Progenitor cell of endocrine pancreas (in vitro differentiated cells): ENCODE measurements around the gene RAC2. TPM values are rescaled to one million over a fixed set of nuclear protein-coding genes. Genes with fewer than 3 reads are reported as not detected.

Source experiments
- DNase-seq: peaks from one replicate; pipeline ENCODE4 v3.0.0; 2021; ENCODE audit warnings: low spot score; ENCODE audit not compliant: unreplicated experiment
- H3K27ac Mint-ChIP-seq: 2 replicates; pipeline ENCODE4 v1.8.0; 2021; ENCODE audit warnings: mild to moderate bottlenecking, moderate library complexity, mixed read lengths
- H3K27me3 Mint-ChIP-seq: 2 replicates; pipeline ENCODE4 v1.8.0; 2021; ENCODE audit warnings: mixed read lengths
- H3K36me3 Mint-ChIP-seq: 2 replicates; pipeline ENCODE4 v1.8.0; 2022; ENCODE audit warnings: mixed read lengths; ENCODE audit not compliant: insufficient read depth
- H3K4me1 Mint-ChIP-seq: 2 replicates; pipeline ENCODE4 v1.8.0; 2021; ENCODE audit warnings: low read depth, mixed read lengths
- H3K4me3 Mint-ChIP-seq: 2 replicates; pipeline ENCODE4 v1.8.0; 2021; ENCODE audit warnings: low read depth, mild to moderate bottlenecking, moderate library complexity, mixed read lengths
- H3K9me3 Mint-ChIP-seq: 2 replicates; pipeline ENCODE4 v1.8.0; 2021; ENCODE audit warnings: low read depth, mixed read lengths
- CTCF ChIP-seq: fragments of 200-600 bp; sonication (generic); IDR thresholded peaks from one replicate; pipeline ENCODE4 v1.5.0; 2021; ENCODE audit warnings: antibody characterized with exemption, mild to moderate bottlenecking; ENCODE audit not compliant: unreplicated experiment
- total RNA-seq: library from RNA; stranded (reverse); gene quantifications from 2 replicates; pipeline ENCODE4 v1.2.1, GENCODE V29; 2021

The RAC2 gene
- total RNA-seq, 1 donor from 2014 or later: 1.7 TPM

GRCh38 chr22:37230673-37231405 is 13.2 kb downstream of the RAC2 start:
- no peak for TF ChIP-seq CTCF
- DNase-seq: no peak
- H3K36me3 Mint-ChIP-seq: no peaks in the 10 kb centered on the region

GRCh38 chr22:37229805-37230672 is 14.0 kb downstream of the RAC2 start:
- Mint-ChIP-seq H3K27ac (peak overlapping the region; percentile 29), H3K27me3 (peaks cover 11% of the 10 kb centered on the region), H3K9me3 (no peaks in the 10 kb centered on the region), H3K36me3 (no peaks in the 10 kb centered on the region), H3K4me3 (no peak overlapping the region), H3K4me1 (no peaks in the 10 kb centered on the region)
- no peak for DNase-seq
- no peak for TF ChIP-seq CTCF

More at GRCh38 chr22:37230673-37231405, 13.2 kb downstream of the RAC2 start:
- Mint-ChIP-seq H3K27ac (no peak overlapping the region), H3K4me3 (no peak overlapping the region), H3K9me3 (no peaks in the 10 kb centered on the region), H3K4me1 (no peaks in the 10 kb centered on the region), H3K27me3 (peaks cover 13% of the 10 kb centered on the region)

- Mint-ChIP-seq H3K4me3 (no peak overlapping the region), H3K36me3 (no peaks in the 10 kb centered on the region), H3K9me3 (no peaks in the 10 kb centered on the region), H3K4me1 (no peaks in the 10 kb centered on the region), H3K27ac (peak overlapping the region; percentile 29), H3K27me3 (peaks cover 8% of the 10 kb centered on the region)
- no peak for TF ChIP-seq CTCF
- DNase-seq: no peak
Observed at GRCh38 chr22:37229012-37229804, 14.9 kb downstream of the RAC2 start.

DNA sequence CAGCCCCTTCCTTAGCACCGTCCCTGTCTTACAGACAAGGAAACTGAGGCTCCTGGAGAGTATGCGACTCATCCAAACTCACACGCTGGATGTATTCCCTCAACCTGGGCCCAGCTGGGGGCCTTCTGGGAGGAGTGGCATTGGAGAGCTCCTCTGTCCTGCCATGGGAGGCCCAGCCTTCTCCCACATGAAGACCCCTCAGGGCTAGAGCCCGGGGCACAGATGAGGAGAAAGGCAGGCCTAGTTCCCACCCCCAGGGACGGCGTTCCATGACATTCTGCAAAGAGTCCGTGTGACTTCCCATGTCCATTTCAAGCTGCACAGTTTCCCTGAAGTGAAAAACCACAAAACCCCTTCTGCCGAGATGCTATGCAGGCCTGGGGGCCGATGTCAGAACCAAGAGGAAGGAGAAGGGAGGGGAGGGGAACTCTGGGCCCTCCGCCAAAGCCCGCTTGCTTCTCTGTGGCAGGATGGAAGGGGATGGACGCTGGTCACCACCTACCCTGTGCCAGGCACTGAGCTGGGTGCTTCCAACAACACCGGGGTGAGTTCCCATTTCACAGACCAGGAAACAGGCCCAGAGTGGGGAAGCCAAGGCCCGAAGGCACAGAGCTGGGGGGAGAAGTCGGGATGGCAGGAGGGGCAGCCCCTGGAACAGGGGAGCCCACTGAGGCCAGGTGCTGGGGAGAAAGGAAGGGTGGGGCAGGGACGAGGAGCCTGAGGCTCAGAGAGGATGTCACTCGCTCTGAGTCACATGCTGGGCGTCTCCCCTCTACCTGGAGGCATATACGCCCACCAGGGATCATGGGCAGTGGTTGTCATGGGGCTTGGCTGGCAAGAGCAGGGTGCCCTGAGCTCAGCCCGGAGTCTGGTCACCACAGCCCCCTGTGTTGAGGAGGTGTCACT is 15.7 kb downstream of the RAC2 start:
- no peak for DNase-seq
- TF ChIP-seq CTCF: no peak
- Mint-ChIP-seq H3K27me3 (peaks cover 9% of the 10 kb centered on the region), H3K27ac (no peak overlapping the region), H3K36me3 (no peaks in the 10 kb centered on the region), H3K4me1 (no peaks in the 10 kb centered on the region), H3K4me3 (no peak overlapping the region), H3K9me3 (no peaks in the 10 kb centered on the region)
